ENCODE data around the gene ALCAM. TPM values are rescaled to one million over a fixed set of nuclear protein-coding genes. Genes with fewer than 3 reads are reported as not detected.

The ALCAM gene
- polyA plus RNA-seq, 4 donors, result 9.2 to 27.9 (median 12.5) TPM

- FAIRE-seq (no peak), DNase-seq (no peak)
- WGBS, 3 donors, result 82 to 87% (median 85%) methylated on average over 1 of the region's 1 CpG
- no peak overlapping the region for H3K27ac ChIP-seq (ENCODE audit: low read depth in 1 of 3, low read length in 2 of 3)
- no peaks in the 10 kb centered on the region for H3K36me3 ChIP-seq (ENCODE audit: control insufficient read depth in 3 of 3, insufficient read depth in 2 of 3, low read depth in 1 of 3, low read length in 3 of 3)
- H3K9me3 ChIP-seq (ENCODE audit: control insufficient read depth in 2 of 2, insufficient read depth in 1 of 2, low read depth in 1 of 2, low read length in 1 of 2), result peaks cover 0 to 2% of the 10 kb centered on the region in 2 donors
- no peaks in the 10 kb centered on the region for H3K4me1 ChIP-seq (ENCODE audit: control insufficient read depth in 3 of 3, insufficient read depth in 2 of 3, low read depth in 1 of 3, low read length in 2 of 3)
- no peak overlapping the region for H3K4me3 ChIP-seq (ENCODE audit: low read depth in 1 of 3, low read length in 3 of 3)
- no peaks in the 10 kb centered on the region for H3K27me3 ChIP-seq (ENCODE audit: control insufficient read depth in 3 of 3, insufficient read depth in 3 of 3, low read length in 3 of 3)
Observed at GRCh38 chr3:105332961-105333360, 33.7 kb upstream of the ALCAM start.

- DNase-seq (no peak), FAIRE-seq (no peak)
- Histone ChIP-seq H3K9me3 (ENCODE audit: control insufficient read depth in 2 of 2, insufficient read depth in 1 of 2, low read depth in 1 of 2, low read length in 1 of 2) (peaks cover 0 to 2% of the 10 kb centered on the region in 2 donors), H3K27me3 (ENCODE audit: control insufficient read depth in 3 of 3, insufficient read depth in 3 of 3, low read length in 3 of 3) (no peaks in the 10 kb centered on the region), H3K27ac (ENCODE audit: low read depth in 1 of 3, low read length in 2 of 3) (no peak overlapping the region), H3K4me3 (ENCODE audit: low read depth in 1 of 3, low read length in 3 of 3) (no peak overlapping the region), H3K36me3 (ENCODE audit: control insufficient read depth in 3 of 3, insufficient read depth in 2 of 3, low read depth in 1 of 3, low read length in 3 of 3) (no peaks in the 10 kb centered on the region), H3K4me1 (ENCODE audit: control insufficient read depth in 3 of 3, insufficient read depth in 2 of 3, low read depth in 1 of 3, low read length in 2 of 3) (no peaks in the 10 kb centered on the region)
- 82 to 92% (median 83%) methylated on average over 1 of the region's 1 CpG for WGBS, 3 donors
Observed at GRCh38 chr3:105334138-105334882, 32.4 kb upstream of the ALCAM start.

GRCh38 chr3:105339946-105340345, 26.8 kb upstream of the ALCAM start:
- FAIRE-seq, result no peak
- Histone ChIP-seq H3K4me1 (ENCODE audit: control insufficient read depth in 3 of 3, insufficient read depth in 2 of 3, low read depth in 1 of 3, low read length in 2 of 3) (no peaks in the 10 kb centered on the region), H3K9me3 (ENCODE audit: control insufficient read depth in 2 of 2, insufficient read depth in 1 of 2, low read depth in 1 of 2, low read length in 1 of 2) (no peaks in the 10 kb centered on the region), H3K4me3 (ENCODE audit: low read depth in 1 of 3, low read length in 3 of 3) (no peak overlapping the region), H3K36me3 (ENCODE audit: control insufficient read depth in 3 of 3, insufficient read depth in 2 of 3, low read depth in 1 of 3, low read length in 3 of 3) (no peaks in the 10 kb centered on the region), H3K27me3 (ENCODE audit: control insufficient read depth in 3 of 3, insufficient read depth in 3 of 3, low read length in 3 of 3) (no peaks in the 10 kb centered on the region), H3K27ac (ENCODE audit: low read depth in 1 of 3, low read length in 2 of 3) (no peak overlapping the region)
- DNase-seq, result no peak
- 33 to 53% (median 38%) methylated on average over 1 of the region's 1 CpG for WGBS, 3 donors

GRCh38 chr3:105343991-105344390, 22.7 kb upstream of the ALCAM start:
- Histone ChIP-seq H3K4me3 (ENCODE audit: low read depth in 1 of 3, low read length in 3 of 3) (no peak overlapping the region), H3K27me3 (ENCODE audit: control insufficient read depth in 3 of 3, insufficient read depth in 3 of 3, low read length in 3 of 3) (no peaks in the 10 kb centered on the region), H3K9me3 (ENCODE audit: control insufficient read depth in 2 of 2, insufficient read depth in 1 of 2, low read depth in 1 of 2, low read length in 1 of 2) (no peaks in the 10 kb centered on the region), H3K4me1 (ENCODE audit: control insufficient read depth in 3 of 3, insufficient read depth in 2 of 3, low read depth in 1 of 3, low read length in 2 of 3) (no peaks in the 10 kb centered on the region), H3K27ac (ENCODE audit: low read depth in 1 of 3, low read length in 2 of 3) (no peak overlapping the region), H3K36me3 (ENCODE audit: control insufficient read depth in 3 of 3, insufficient read depth in 2 of 3, low read depth in 1 of 3, low read length in 3 of 3) (no peaks in the 10 kb centered on the region)
- DNase-seq, result no peak
- FAIRE-seq, result no peak
- 74 to 75% (median 75%) methylated on average over 5 of the region's 5 CpGs for WGBS, 3 donors

- Histone ChIP-seq H3K36me3 (ENCODE audit: control insufficient read depth in 3 of 3, insufficient read depth in 2 of 3, low read depth in 1 of 3, low read length in 3 of 3) (no peaks in the 10 kb centered on the region), H3K9me3 (ENCODE audit: control insufficient read depth in 2 of 2, insufficient read depth in 1 of 2, low read depth in 1 of 2, low read length in 1 of 2) (no peaks in the 10 kb centered on the region), H3K4me1 (ENCODE audit: control insufficient read depth in 3 of 3, insufficient read depth in 2 of 3, low read depth in 1 of 3, low read length in 2 of 3) (no peaks in the 10 kb centered on the region), H3K4me3 (ENCODE audit: low read depth in 1 of 3, low read length in 3 of 3) (no peak overlapping the region), H3K27me3 (ENCODE audit: control insufficient read depth in 3 of 3, insufficient read depth in 3 of 3, low read length in 3 of 3) (no peaks in the 10 kb centered on the region), H3K27ac (ENCODE audit: low read depth in 1 of 3, low read length in 2 of 3) (no peak overlapping the region)
- FAIRE-seq (no peak), DNase-seq (no peak)
- WGBS, 3 donors, result 79 to 86% (median 82%) methylated on average over 5 of the region's 5 CpGs
Observed at GRCh38 chr3:105345156-105345555, 21.6 kb upstream of the ALCAM start.

- H3K27me3 ChIP-seq (ENCODE audit: control insufficient read depth in 3 of 3, insufficient read depth in 3 of 3, low read length in 3 of 3), result peaks cover 0 to 3% (median 0%) of the 10 kb centered on the region in 3 donors
- H3K4me1 ChIP-seq (ENCODE audit: control insufficient read depth in 3 of 3, insufficient read depth in 2 of 3, low read depth in 1 of 3, low read length in 2 of 3), result no peaks in the 10 kb centered on the region
- H3K4me3 ChIP-seq (ENCODE audit: low read depth in 1 of 3, low read length in 3 of 3), result no peak overlapping the region
- DNase-seq, result no peak
- no peaks in the 10 kb centered on the region for H3K36me3 ChIP-seq (ENCODE audit: control insufficient read depth in 3 of 3, insufficient read depth in 2 of 3, low read depth in 1 of 3, low read length in 3 of 3)
- H3K27ac ChIP-seq (ENCODE audit: low read depth in 1 of 3, low read length in 2 of 3), result no peak overlapping the region
- H3K9me3 ChIP-seq (ENCODE audit: control insufficient read depth in 2 of 2, insufficient read depth in 1 of 2, low read depth in 1 of 2, low read length in 1 of 2), result no peaks in the 10 kb centered on the region
- no peak for FAIRE-seq
- WGBS, 3 donors, result 86 to 96% (median 93%) methylated on average over 3 of the region's 3 CpGs
Observed at GRCh38 chr3:105347625-105348302, 18.9 kb upstream of the ALCAM start.

- no peaks in the 10 kb centered on the region for H3K36me3 ChIP-seq (ENCODE audit: control insufficient read depth in 3 of 3, insufficient read depth in 2 of 3, low read depth in 1 of 3, low read length in 3 of 3)
- no peak overlapping the region for H3K4me3 ChIP-seq (ENCODE audit: low read depth in 1 of 3, low read length in 3 of 3)
- H3K27ac ChIP-seq (ENCODE audit: low read depth in 1 of 3, low read length in 2 of 3), result no peak overlapping the region
- 65 to 80% (median 74%) methylated on average over 1 of the region's 1 CpG for WGBS, 3 donors
- H3K4me1 ChIP-seq (ENCODE audit: control insufficient read depth in 3 of 3, insufficient read depth in 2 of 3, low read depth in 1 of 3, low read length in 2 of 3), result no peaks in the 10 kb centered on the region
- no peaks in the 10 kb centered on the region for H3K9me3 ChIP-seq (ENCODE audit: control insufficient read depth in 2 of 2, insufficient read depth in 1 of 2, low read depth in 1 of 2, low read length in 1 of 2)
- FAIRE-seq (no peak), DNase-seq (no peak)
- H3K27me3 ChIP-seq (ENCODE audit: control insufficient read depth in 3 of 3, insufficient read depth in 3 of 3, low read length in 3 of 3), result peaks cover 0 to 5% (median 0%) of the 10 kb centered on the region in 3 donors
Observed at GRCh38 chr3:105348307-105348706, 18.4 kb upstream of the ALCAM start.

GRCh38 chr3:105349684-105350387, 16.9 kb upstream of the ALCAM start:
- WGBS, 3 donors, result 63 to 69% (median 67%) methylated on average over 2 of the region's 2 CpGs
- H3K36me3 ChIP-seq (ENCODE audit: control insufficient read depth in 3 of 3, insufficient read depth in 2 of 3, low read depth in 1 of 3, low read length in 3 of 3), result no peaks in the 10 kb centered on the region
- DNase-seq (no peak), FAIRE-seq (no peak)
- no peaks in the 10 kb centered on the region for H3K4me1 ChIP-seq (ENCODE audit: control insufficient read depth in 3 of 3, insufficient read depth in 2 of 3, low read depth in 1 of 3, low read length in 2 of 3)
- no peak overlapping the region for H3K27ac ChIP-seq (ENCODE audit: low read depth in 1 of 3, low read length in 2 of 3)
- H3K4me3 ChIP-seq (ENCODE audit: low read depth in 1 of 3, low read length in 3 of 3), result no peak overlapping the region
- H3K9me3 ChIP-seq (ENCODE audit: control insufficient read depth in 2 of 2, insufficient read depth in 1 of 2, low read depth in 1 of 2, low read length in 1 of 2), result no peaks in the 10 kb centered on the region
- peaks cover 0 to 20% (median 4%) of the 10 kb centered on the region in 3 donors for H3K27me3 ChIP-seq (ENCODE audit: control insufficient read depth in 3 of 3, insufficient read depth in 3 of 3, low read length in 3 of 3)

All from small intestine (tissue), 7 donors.